ENCODE results near the gene C1orf146.
"Not testable (repeated sequence)": the region's sequence is repeated elsewhere in the genome, so short reads cannot be mapped to it uniquely, and the experiment has no call there.

The C1orf146 gene

GRCh38 chr1:92274939-92275338 lies 57.2 kb downstream of the C1orf146 start:
- no peak for DNase-seq (ENCODE audit: low read depth in 3 of 3)

GRCh38 chr1:92276082-92276481 lies 58.4 kb downstream of the C1orf146 start:
- DNase-seq (ENCODE audit: low read depth in 3 of 3) = no peak

- no peak for DNase-seq (ENCODE audit: low read depth in 3 of 3)
Observed at GRCh38 chr1:92277105-92277723, 59.5 kb downstream of the C1orf146 start.

- not testable (repeated sequence) for DNase-seq (ENCODE audit: low read depth in 3 of 3)
Observed at GRCh38 chr1:92279781-92280180, 62.1 kb downstream of the C1orf146 start.

- DNase-seq (ENCODE audit: low read depth in 3 of 3) = not testable (repeated sequence)
Observed at GRCh38 chr1:92281411-92281810, 63.7 kb downstream of the C1orf146 start.

- no peak for DNase-seq (ENCODE audit: low read depth in 3 of 3)
Observed at GRCh38 chr1:92291372-92291999, 73.8 kb downstream of the C1orf146 start.
